ENCODE results near the gene POC1A.

DNA sequence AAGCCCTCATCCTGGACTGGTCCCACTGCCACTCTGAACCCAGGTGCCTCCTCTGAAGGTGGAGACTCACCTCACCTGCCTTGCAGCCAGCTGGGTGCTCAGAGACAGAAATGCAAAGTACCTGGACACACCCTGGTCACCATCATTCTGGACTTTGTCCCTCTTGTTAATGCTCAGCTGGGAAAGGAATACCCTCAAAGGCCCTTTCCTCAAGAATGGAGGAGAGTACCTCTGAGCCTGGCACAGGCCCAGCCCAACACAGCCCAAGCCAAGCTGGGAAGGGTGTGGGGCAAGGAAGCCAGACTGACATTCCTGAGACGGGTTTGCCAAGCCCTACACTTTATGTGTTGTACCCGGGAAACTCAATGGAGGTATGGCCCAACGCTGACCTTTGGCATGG is 42.8 kb upstream of the POC1A start:
- TF ChIP-seq, protein P1, sequence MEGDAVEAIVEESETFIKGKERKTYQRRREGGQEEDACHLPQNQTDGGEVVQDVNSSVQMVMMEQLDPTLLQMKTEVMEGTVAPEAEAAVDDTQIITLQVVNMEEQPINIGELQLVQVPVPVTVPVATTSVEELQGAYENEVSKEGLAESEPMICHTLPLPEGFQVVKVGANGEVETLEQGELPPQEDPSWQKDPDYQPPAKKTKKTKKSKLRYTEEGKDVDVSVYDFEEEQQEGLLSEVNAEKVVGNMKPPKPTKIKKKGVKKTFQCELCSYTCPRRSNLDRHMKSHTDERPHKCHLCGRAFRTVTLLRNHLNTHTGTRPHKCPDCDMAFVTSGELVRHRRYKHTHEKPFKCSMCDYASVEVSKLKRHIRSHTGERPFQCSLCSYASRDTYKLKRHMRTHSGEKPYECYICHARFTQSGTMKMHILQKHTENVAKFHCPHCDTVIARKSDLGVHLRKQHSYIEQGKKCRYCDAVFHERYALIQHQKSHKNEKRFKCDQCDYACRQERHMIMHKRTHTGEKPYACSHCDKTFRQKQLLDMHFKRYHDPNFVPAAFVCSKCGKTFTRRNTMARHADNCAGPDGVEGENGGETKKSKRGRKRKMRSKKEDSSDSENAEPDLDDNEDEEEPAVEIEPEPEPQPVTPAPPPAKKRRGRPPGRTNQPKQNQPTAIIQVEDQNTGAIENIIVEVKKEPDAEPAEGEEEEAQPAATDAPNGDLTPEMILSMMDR (IDR thresholded peaks at IDR 0.05): no peak
- no peak for TF ChIP-seq EZH2 (IDR thresholded peaks at IDR 0.05; ENCODE audit: borderline replicate concordance, insufficient read depth, low read depth, low read length, poor library complexity, severe bottlenecking)
